ENCODE data around the gene SYNPO2.
A peak's percentile ranks its signal among the peaks of the same experiment; 100 is the strongest.

SYNPO2 gene

DNA sequence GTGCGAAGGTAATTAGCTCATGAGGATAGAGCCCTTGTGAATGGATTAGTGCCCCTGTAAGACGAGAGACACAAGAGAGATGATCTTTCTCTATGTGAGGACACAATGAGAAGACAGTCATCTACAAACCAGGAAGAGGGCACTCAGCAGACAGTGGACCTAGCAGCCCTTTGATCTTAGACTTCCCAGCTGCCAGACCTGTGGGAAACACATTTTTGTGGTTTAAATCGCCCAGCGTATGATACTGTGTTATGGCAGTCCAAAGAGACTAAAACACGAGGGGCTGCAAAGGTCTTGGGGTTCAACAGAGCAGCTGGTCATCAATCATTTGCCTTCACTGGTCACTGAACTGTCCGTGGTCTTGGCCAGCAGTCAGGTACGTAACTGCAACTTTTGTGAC lies 9.2 kb upstream of the SYNPO2 start:
- DNase-seq (ENCODE audit: low read depth): no peak
- in situ Hi-C loops (cut with HindIII; ENCODE audit: low sequenced_read_pairs): no loop called here
- no peak overlapping the region for H3K4me3 ChIP-seq (ENCODE audit: low read depth, low read length)
- TF ChIP-seq, protein P1, sequence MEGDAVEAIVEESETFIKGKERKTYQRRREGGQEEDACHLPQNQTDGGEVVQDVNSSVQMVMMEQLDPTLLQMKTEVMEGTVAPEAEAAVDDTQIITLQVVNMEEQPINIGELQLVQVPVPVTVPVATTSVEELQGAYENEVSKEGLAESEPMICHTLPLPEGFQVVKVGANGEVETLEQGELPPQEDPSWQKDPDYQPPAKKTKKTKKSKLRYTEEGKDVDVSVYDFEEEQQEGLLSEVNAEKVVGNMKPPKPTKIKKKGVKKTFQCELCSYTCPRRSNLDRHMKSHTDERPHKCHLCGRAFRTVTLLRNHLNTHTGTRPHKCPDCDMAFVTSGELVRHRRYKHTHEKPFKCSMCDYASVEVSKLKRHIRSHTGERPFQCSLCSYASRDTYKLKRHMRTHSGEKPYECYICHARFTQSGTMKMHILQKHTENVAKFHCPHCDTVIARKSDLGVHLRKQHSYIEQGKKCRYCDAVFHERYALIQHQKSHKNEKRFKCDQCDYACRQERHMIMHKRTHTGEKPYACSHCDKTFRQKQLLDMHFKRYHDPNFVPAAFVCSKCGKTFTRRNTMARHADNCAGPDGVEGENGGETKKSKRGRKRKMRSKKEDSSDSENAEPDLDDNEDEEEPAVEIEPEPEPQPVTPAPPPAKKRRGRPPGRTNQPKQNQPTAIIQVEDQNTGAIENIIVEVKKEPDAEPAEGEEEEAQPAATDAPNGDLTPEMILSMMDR (IDR thresholded peaks at IDR 0.05; ENCODE audit: low read depth, low read length, missing control alignments): no peak

GRCh38 chr4:118881512-118882146 lies 7.0 kb upstream of the SYNPO2 start:
- in situ Hi-C loops (cut with HindIII; ENCODE audit: low sequenced_read_pairs): no loop called here
- DNase-seq (ENCODE audit: low read depth): no peak
- H3K4me3 ChIP-seq (ENCODE audit: low read depth, low read length): no peak overlapping the region
- TF ChIP-seq, protein P1 (IDR thresholded peaks at IDR 0.05; ENCODE audit: low read depth, low read length, missing control alignments): no peak

- TF ChIP-seq, protein P1 (IDR thresholded peaks at IDR 0.05; ENCODE audit: low read depth, low read length, missing control alignments): peak; percentile 21
- DNase-seq (ENCODE audit: low read depth): no peak
- in situ Hi-C loops (cut with HindIII; ENCODE audit: low sequenced_read_pairs): no loop called here
- no peak overlapping the region for H3K4me3 ChIP-seq (ENCODE audit: low read depth, low read length)
Observed at GRCh38 chr4:118883861-118884260, 4.8 kb upstream of the SYNPO2 start.

DNA sequence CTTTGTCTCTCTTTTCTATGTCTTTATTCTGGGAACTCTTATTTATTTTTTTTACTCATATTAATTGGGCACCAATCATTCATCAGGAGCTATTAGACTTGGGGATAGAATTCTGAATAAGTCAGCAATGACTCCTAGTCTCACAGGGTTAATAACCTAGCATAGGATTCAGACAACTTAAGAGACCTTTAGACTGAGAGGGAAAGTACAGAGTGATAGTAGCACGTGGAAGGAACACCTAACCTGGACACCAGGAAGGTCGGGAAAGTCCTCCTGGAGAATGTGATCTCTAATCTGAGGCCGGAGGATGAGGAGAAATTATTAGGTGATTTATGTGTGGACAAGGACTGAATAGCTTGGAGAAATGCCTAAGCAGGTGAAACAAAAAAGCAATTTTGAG lies 3.9 kb upstream of the SYNPO2 start:
- in situ Hi-C loops (cut with HindIII; ENCODE audit: low sequenced_read_pairs): no loop called here
- no peak overlapping the region for H3K4me3 ChIP-seq (ENCODE audit: low read depth, low read length)
- DNase-seq (ENCODE audit: low read depth): no peak
- TF ChIP-seq, protein P1 (IDR thresholded peaks at IDR 0.05; ENCODE audit: low read depth, low read length, missing control alignments): no peak

DNA sequence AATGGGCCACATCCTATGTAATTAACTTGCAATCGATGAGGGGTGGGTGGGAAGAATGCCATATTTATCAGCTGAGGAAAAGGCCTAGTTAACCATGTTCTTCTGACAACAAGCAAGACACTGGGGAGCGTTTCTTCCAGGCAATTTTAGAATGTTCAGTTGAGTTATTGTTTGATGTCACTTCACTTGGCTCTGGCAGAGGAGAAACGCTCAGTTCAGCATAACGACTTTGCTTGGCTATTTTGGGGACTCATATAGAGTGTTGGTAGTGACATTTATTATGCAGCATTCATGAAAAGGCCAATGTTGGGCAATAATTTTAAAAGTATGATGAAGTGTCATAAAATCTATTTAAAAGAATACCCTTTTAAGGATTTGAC lies 648 bp downstream of the SYNPO2 start:
- no peak for DNase-seq (ENCODE audit: low read depth)
- TF ChIP-seq, protein P1 (IDR thresholded peaks at IDR 0.05; ENCODE audit: low read depth, low read length, missing control alignments): no peak
- in situ Hi-C loops (cut with HindIII; ENCODE audit: low sequenced_read_pairs): no loop called here
- H3K4me3 ChIP-seq (ENCODE audit: low read depth, low read length): peak overlapping the region; percentile 58

- TF ChIP-seq, protein P1 (IDR thresholded peaks at IDR 0.05; ENCODE audit: low read depth, low read length, missing control alignments): no peak
- no peak for DNase-seq (ENCODE audit: low read depth)
- in situ Hi-C loops (cut with HindIII; ENCODE audit: low sequenced_read_pairs): no loop called here
- H3K4me3 ChIP-seq (ENCODE audit: low read depth, low read length): no peak overlapping the region
Observed at GRCh38 chr4:118894034-118894433, 5.4 kb downstream of the SYNPO2 start.
